Occipital lobe (tissue), 2 donors: ENCODE results near the gene NUDT5. TPM values are rescaled to one million over a fixed set of nuclear protein-coding genes. Genes with fewer than 3 reads are reported as not detected.
"Not testable (repeated sequence)": the region's sequence is repeated elsewhere in the genome, so short reads cannot be mapped to it uniquely, and the experiment has no call there.

Experiments
- DNase-seq: peaks from one replicate; lab custom pipeline; 2025; lab: John Stamatoyannopoulos, UW
- total RNA-seq: library from RNA; depleted of rRNA; stranded (reverse); fragments of >200 nt; gene quantifications from one replicate; pipeline ENCODE4 v1.2.3, GENCODE V29; 2014

Gene NUDT5
- total RNA-seq, 1 donor from 2014 or later: 22.0 TPM

- DNase-seq: no peak
Observed at GRCh38 chr10:12205082-12205481, 9.4 kb upstream of the NUDT5 start.

GRCh38 chr10:12202226-12202625, 6.5 kb upstream of the NUDT5 start:
- no peak for DNase-seq

GRCh38 chr10:12201543-12201942, 5.9 kb upstream of the NUDT5 start:
- DNase-seq: no peak

- DNase-seq: no peak
Observed at GRCh38 chr10:12200850-12201249, 5.2 kb upstream of the NUDT5 start.

GRCh38 chr10:12198156-12198555, 2.5 kb upstream of the NUDT5 start:
- no peak for DNase-seq

- no peak for DNase-seq
Observed at GRCh38 chr10:12196531-12197211, 980 bp upstream of the NUDT5 start.

DNA sequence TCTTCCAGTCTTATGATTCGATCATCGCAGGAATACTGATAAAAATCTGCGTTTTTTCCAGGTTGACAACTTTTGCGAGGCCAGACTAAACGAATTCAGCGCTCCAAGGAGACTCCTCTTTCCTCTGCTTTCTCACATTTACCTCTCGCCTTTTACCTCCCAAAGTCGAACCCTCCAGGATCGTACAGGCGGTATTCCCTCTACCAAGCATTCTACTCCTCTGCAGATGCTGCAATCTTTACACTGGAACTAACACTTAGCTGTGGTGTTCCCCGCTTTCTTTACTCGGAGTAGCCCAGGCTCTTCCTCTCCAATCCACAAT, 449 bp downstream of the NUDT5 start:
- DNase-seq: no peak

DNA sequence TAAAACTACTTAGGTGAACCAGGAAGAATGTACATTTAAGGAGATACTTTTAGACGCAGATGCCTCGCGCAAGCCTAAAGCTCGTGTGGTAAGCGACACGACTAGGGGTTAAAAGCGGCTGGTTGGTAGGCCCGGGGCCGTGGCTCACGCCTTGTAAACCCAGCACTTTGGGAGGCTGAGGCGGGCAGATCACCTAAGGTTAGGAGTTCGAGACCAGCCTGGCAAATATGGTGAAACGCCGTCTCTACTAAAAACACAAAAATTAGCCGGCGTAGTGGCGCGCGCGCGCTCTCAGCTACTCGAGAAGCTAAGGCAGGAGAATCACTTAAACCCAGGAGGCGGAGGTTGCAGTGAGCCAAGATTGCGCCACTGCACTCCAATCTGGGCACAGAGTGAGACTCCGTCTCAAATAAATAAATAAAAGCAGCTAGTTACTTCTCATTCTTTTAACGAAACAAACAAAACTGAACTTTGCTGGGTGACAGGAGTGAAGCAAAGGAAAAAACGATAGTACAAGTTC, 879 bp downstream of the NUDT5 start:
- peak; percentile 15 for DNase-seq

DNA sequence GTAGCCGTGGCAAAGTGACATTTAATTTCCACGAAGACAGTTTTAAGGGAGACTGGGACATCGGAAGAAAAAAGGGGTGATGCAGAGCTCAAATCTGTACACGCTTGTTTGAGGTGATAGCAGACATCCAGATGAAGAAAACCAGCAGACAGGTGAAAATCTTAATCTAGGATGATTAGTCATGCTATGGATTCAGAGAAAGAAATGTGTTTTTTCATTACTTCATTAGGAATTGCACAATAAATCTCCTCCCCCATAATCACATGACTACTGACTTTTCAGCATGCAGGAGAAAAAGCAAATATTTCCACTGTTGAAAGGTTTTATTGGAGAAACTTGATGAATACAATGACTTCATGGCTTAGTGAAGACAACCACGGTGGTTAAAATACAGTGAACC, 2.5 kb downstream of the NUDT5 start:
- no peak for DNase-seq

DNA sequence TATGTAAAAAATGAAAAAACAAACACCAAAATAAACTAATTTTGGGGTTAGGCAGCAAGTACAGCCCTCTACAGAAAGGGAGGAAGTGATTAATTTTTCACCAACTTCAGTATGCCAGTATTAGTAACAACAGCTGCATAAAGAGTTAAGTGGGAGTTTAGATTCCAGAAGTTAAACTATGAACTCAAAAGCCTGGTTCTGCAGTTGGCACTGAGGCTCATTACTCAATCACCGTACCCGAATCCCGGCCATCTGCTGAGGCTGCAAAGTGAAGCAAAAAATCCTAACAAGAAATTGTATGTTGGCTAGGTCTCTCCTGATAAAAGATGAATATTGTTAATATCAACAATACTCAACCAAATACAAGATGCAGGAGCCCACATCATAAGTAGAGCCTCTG, 4.0 kb downstream of the NUDT5 start:
- no peak for DNase-seq

GRCh38 chr10:12189426-12189825, 6.3 kb downstream of the NUDT5 start:
- no peak for DNase-seq

DNA sequence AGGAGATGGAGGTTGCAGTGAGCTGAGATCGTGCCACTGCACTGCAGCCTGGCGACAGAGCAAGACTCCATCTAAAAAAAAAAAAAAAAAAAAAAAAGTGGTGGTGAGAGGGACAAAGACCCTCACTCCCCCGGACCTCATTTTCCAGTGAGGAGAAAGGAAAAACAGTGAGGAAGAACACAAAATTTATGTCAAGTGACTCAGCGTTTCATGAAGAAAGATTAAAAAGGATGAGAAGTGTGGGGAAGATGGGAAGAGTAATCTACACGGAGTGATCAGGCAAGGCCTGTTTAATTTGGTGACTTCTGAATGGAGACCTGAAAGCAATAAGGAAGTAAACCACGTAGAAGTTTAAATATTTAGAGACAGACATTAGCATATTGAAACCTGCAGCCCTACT, 7.0 kb downstream of the NUDT5 start:
- no peak for DNase-seq

- no peak for DNase-seq
Observed at GRCh38 chr10:12187321-12187905, 8.3 kb downstream of the NUDT5 start.

GRCh38 chr10:12186323-12186722, 9.4 kb downstream of the NUDT5 start:
- no peak for DNase-seq

GRCh38 chr10:12184165-12184564, 11.5 kb downstream of the NUDT5 start:
- no peak for DNase-seq

DNA sequence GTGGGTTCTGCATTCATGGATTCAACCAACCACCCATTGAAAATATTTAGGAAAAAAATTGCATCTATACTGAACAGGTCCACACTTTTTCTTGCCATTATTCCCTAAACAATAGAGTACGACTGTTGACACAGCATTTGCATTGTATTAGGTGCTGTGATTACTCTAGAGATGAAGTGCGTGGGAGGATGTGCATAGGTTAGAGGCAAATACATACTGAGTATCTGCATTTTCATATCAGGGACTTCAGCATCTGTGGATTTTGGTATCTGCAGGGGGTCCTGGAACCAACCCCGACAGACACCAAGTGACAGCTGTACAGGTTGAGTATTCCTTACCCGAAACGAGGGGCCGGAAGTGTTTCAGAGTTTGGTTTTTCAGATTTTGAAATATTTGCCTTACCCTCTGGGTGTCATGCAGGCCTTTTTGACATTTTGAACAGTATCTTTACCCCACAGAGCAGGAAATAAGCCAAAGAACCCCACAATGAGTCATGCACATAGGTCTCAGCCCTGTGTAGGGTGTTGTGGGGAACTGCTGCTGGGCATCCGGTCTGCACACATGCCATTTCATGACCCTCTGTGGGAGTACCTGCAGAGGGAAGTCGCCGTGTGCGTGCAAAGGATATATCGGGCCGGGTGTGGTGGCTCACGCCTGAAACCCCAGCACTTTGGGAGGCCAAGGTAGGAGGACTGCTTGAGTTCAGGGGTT, 14.5 kb downstream of the NUDT5 start:
- DNase-seq: no peak

GRCh38 chr10:12180221-12180974, 15.3 kb downstream of the NUDT5 start:
- DNase-seq: no peak

GRCh38 chr10:12179606-12180170, 16.0 kb downstream of the NUDT5 start:
- no peak for DNase-seq

GRCh38 chr10:12177642-12178041, 18.0 kb downstream of the NUDT5 start:
- DNase-seq: no peak

- DNase-seq: not testable (repeated sequence)
Observed at GRCh38 chr10:12171512-12171911, 24.2 kb downstream of the NUDT5 start.

GRCh38 chr10:12165999-12166775, 29.5 kb downstream of the NUDT5 start:
- no peak for DNase-seq
